Measurements from ENCODE around the gene FGF12. TPM values are rescaled to one million over a fixed set of nuclear protein-coding genes. Genes with fewer than 3 reads are reported as not detected.

The FGF12 gene
- total RNA-seq, 1 experiment from 2014 or later = 9.7 TPM

DNA sequence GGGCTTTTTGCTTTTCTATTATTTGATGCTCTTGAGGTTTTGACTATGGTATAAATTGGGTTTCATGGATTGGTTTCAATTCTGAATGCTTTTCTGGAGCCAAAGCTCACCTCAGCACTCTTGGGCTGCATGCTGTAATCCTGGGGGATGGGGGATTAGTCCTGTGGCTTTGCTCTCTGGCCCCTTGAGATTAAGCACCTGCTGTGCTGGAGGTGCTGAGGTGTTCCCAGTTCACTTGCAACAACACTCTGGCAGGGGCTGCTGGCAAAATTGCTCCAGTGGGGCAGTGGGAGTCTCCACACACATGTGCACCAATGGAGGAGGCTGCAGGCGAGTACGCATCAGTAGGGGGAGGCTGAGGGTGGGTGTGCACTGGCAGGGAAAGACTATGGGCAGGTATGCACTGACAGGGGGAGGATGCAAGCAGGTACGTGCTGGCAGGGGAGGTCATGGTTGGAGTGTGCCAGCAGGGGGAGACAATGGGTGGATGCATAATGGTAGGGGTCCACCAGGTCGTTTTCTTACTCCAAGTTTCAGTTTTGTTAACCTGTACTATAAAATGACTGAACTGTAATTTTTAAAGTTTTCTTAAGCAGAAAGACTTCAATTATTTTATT lies 489.2 kb downstream of the FGF12 start:
- Mint-ChIP-seq H3K4me1 (ENCODE audit: low read depth, unreplicated experiment) (no peaks in the 10 kb centered on the region), H3K4me3 (ENCODE audit: low read depth, unreplicated experiment) (no peak overlapping the region), H3K36me3 (ENCODE audit: insufficient read depth, unreplicated experiment) (no peaks in the 10 kb centered on the region), H3K9me3 (ENCODE audit: low read depth, unreplicated experiment) (no peaks in the 10 kb centered on the region), H3K27ac (ENCODE audit: unreplicated experiment) (no peak overlapping the region), H3K27me3 (ENCODE audit: unreplicated experiment) (no peaks in the 10 kb centered on the region)
- TF ChIP-seq, protein P1, sequence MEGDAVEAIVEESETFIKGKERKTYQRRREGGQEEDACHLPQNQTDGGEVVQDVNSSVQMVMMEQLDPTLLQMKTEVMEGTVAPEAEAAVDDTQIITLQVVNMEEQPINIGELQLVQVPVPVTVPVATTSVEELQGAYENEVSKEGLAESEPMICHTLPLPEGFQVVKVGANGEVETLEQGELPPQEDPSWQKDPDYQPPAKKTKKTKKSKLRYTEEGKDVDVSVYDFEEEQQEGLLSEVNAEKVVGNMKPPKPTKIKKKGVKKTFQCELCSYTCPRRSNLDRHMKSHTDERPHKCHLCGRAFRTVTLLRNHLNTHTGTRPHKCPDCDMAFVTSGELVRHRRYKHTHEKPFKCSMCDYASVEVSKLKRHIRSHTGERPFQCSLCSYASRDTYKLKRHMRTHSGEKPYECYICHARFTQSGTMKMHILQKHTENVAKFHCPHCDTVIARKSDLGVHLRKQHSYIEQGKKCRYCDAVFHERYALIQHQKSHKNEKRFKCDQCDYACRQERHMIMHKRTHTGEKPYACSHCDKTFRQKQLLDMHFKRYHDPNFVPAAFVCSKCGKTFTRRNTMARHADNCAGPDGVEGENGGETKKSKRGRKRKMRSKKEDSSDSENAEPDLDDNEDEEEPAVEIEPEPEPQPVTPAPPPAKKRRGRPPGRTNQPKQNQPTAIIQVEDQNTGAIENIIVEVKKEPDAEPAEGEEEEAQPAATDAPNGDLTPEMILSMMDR (IDR thresholded peaks at IDR 0.05; ENCODE audit: unreplicated experiment) = peak; percentile 54
- BruUV-seq (replicated peaks) = no TSS peak
- DNase-seq = peak; percentile 20
- CTCF ChIA-PET = interaction anchor here (0.6 to 0.7 kb wide), 3 partner anchors 170 to 1335 kb away, joined by 3 read pairs; no protein-coding TSS in a partner anchor
- intact Hi-C loops (cut with micrococcal nuclease; ENCODE audit: unreplicated experiment) = no loop called here

DNA sequence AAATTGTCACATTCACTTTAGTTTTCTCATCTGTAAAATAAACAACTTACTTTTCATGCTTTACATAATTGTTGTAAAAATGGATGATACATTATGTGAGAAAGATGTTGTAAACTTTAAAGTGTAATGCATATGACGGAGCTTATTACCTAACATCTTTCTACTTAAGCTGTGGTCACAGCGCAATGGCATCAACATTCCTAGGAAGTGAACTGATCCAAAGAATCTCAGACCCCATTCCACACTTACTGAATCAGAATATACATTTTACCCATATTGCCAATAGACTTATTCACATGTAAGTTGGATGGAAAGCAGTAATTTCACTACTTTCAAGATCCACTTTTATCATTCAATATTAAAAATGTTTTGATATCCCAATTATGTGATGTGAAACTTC lies 497.5 kb downstream of the FGF12 start:
- no peaks in the 10 kb centered on the region for H3K27me3 Mint-ChIP-seq (ENCODE audit: unreplicated experiment)
- H3K27ac Mint-ChIP-seq (ENCODE audit: unreplicated experiment) = no peak overlapping the region
- TF ChIP-seq, protein P1 (IDR thresholded peaks at IDR 0.05; ENCODE audit: unreplicated experiment) = no peak
- no peaks in the 10 kb centered on the region for H3K36me3 Mint-ChIP-seq (ENCODE audit: insufficient read depth, unreplicated experiment)
- H3K4me1 Mint-ChIP-seq (ENCODE audit: low read depth, unreplicated experiment) = no peaks in the 10 kb centered on the region
- DNase-seq = no peak
- CTCF ChIA-PET = interaction anchor here (0.6 kb wide), 1 partner anchor 60 kb away, joined by 3 read pairs; no protein-coding TSS in a partner anchor
- intact Hi-C loops (cut with micrococcal nuclease; ENCODE audit: unreplicated experiment) = no loop called here
- BruUV-seq (replicated peaks) = no TSS peak
- no peaks in the 10 kb centered on the region for H3K9me3 Mint-ChIP-seq (ENCODE audit: low read depth, unreplicated experiment)
- no peak overlapping the region for H3K4me3 Mint-ChIP-seq (ENCODE audit: low read depth, unreplicated experiment)

DNA sequence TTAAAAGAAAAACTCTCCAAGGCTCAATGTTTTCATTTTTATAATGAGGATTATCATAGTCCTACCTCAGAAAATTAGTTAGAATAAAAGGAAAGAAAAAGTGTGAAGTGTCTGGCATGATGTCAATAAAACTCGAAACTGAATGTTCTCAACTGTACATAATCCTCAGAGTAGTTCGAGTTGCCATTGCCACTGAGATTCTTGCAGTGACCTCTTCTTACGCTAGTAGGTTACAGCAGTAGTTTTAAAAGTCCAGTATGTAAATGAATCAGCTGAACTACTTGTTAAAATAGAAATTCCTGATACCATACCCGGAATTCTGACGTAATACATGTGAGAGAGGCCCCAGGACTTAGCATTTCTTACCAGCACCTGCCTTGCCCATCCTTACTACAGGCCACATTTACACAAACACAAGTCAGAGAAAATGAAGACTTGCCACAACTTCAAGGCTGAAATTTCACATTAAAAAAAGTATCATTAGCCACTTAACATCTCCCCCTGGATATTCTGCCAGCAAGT lies 502.6 kb downstream of the FGF12 start:
- BruUV-seq (replicated peaks) = no TSS peak
- Mint-ChIP-seq H3K4me1 (ENCODE audit: low read depth, unreplicated experiment) (no peaks in the 10 kb centered on the region), H3K27me3 (ENCODE audit: unreplicated experiment) (no peaks in the 10 kb centered on the region), H3K36me3 (ENCODE audit: insufficient read depth, unreplicated experiment) (no peaks in the 10 kb centered on the region), H3K27ac (ENCODE audit: unreplicated experiment) (no peak overlapping the region), H3K4me3 (ENCODE audit: low read depth, unreplicated experiment) (no peak overlapping the region), H3K9me3 (ENCODE audit: low read depth, unreplicated experiment) (peaks cover 3% of the 10 kb centered on the region)
- intact Hi-C loops (cut with micrococcal nuclease; ENCODE audit: unreplicated experiment) = no loop called here
- no peak for DNase-seq
- TF ChIP-seq, protein P1 (IDR thresholded peaks at IDR 0.05; ENCODE audit: unreplicated experiment) = no peak
- CTCF ChIA-PET = no interaction called here

DNA sequence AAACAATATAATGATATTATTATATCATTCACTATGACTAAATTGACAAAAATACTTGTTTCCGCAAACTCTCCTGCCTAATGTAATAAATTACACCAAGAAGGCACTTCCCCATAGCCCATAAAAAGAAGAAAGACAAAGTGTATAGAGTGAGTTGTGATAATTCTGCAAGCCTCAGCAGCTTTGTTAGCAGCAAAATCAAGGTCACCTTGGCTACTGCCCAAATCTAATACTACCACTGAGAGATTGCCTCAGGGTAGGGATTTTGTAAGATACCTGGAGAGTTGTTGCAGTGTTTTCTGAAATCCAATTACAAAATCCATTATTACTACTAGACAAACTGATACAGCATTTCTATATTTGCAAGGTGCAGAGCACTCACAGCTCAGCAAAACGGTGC lies 503.5 kb downstream of the FGF12 start:
- Mint-ChIP-seq H3K36me3 (ENCODE audit: insufficient read depth, unreplicated experiment) (no peaks in the 10 kb centered on the region), H3K27ac (ENCODE audit: unreplicated experiment) (no peak overlapping the region), H3K9me3 (ENCODE audit: low read depth, unreplicated experiment) (peaks cover 3% of the 10 kb centered on the region), H3K4me3 (ENCODE audit: low read depth, unreplicated experiment) (no peak overlapping the region), H3K27me3 (ENCODE audit: unreplicated experiment) (no peaks in the 10 kb centered on the region), H3K4me1 (ENCODE audit: low read depth, unreplicated experiment) (no peaks in the 10 kb centered on the region)
- TF ChIP-seq, protein P1 (IDR thresholded peaks at IDR 0.05; ENCODE audit: unreplicated experiment) = no peak
- CTCF ChIA-PET = no interaction called here
- BruUV-seq (replicated peaks) = no TSS peak
- intact Hi-C loops (cut with micrococcal nuclease; ENCODE audit: unreplicated experiment) = no loop called here
- no peak for DNase-seq

Data from Calu3 (cell line).